Vagina (tissue), 2 donors: ENCODE data around the gene ERAL1.

Experiments used
- CTCF ChIP-seq, 3 experiments: fragments of 450-650 bp in 2 of 3; fragments of 200-600 bp in 1 of 3; sonication (generic) in 1 of 3; IDR thresholded peaks; one replicate each; pipeline ENCODE4 v1.5.1; 2017 to 2019; ENCODE audit warnings: antibody characterized with exemption in 3 of 3, mild to moderate bottlenecking in 2 of 3, moderate library complexity in 2 of 3
- POLR2A ChIP-seq, 2 donors: fragments of 450-650 bp; IDR thresholded peaks; one replicate each; pipeline ENCODE4 v1.6.1; 2017; ENCODE audit warnings: antibody characterized with exemption in 2 of 2, mild to moderate bottlenecking in 2 of 2, moderate library complexity in 2 of 2
- POLR2AphosphoS5 ChIP-seq, 2 donors: sonication (generic); formaldehyde crosslinking; IDR thresholded peaks; one replicate each; pipeline ENCODE4 v1.9.0; 2017; ENCODE audit warnings: antibody characterized with exemption in 2 of 2, mild to moderate bottlenecking in 2 of 2, low read depth in 1 of 2; ENCODE audit not compliant: insufficient read depth in 1 of 2

DNA sequence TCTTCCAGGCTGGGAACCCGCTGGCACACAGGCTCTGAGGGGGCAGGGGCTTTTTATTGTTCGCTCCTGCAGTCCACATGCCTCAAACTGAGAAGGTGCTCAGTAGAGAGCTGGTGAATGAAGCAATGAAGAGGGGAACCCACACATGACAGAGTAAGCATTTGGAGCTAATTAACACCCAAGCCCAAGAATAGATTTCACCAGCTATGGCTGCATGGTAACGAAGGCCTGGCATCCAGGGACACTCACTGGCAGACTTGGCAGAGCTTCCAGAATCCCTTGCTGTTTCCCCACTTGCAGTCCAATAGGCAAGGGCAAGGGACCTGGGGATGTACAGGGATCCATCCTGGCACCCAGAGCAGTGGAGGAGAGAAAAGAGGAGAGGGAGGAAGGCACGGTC lies 30.5 kb downstream of the ERAL1 start:
- no peak for TF ChIP-seq POLR2AphosphoS5 (IDR thresholded peaks at IDR 0.05; ENCODE audit: insufficient read depth in 1 of 2, low read depth in 1 of 2)
- TF ChIP-seq CTCF (IDR thresholded peaks at IDR 0.05) = no peak
- no peak for TF ChIP-seq POLR2A (IDR thresholded peaks at IDR 0.05)
